H1 (cell line): ENCODE results near the gene C2CD3. TPM values are rescaled to one million over a fixed set of nuclear protein-coding genes. Genes with fewer than 3 reads are reported as not detected.

Experiments used
- CTCF ChIA-PET: fragments of 300-600 bp; sonication (Branson Sonifier 250); formaldehyde crosslinking; loops from one replicate; lab custom pipeline; 2021; ENCODE audit not compliant: partially characterized antibody; lab: Charles Lee
- POLR2A ChIA-PET: fragments of 300-600 bp; sonication (Branson Sonifier 250); formaldehyde crosslinking; loops from one replicate; lab custom pipeline; 2021; ENCODE audit warnings: inconsistent platforms; ENCODE audit not compliant: partially characterized antibody; lab: Charles Lee
- DNase-seq, 2 experiments: peaks; one replicate each; pipeline versions ENCODE4 v3.0.0 to v3.0.0-alpha.2; 2010 to 2022; ENCODE audit warnings: low spot score in 2 of 2, low read depth in 1 of 2, mixed read lengths in 1 of 2
- FAIRE-seq: peaks from 2 replicates; lab custom pipeline; 2011; peaks lifted over from hg19 to GRCh38; lab: Jason Lieb, UNC
- H2AFZ ChIP-seq: 2 replicates; pipeline ENCODE4 v1.8.1; 2012; ENCODE audit warnings: low read length, inconsistent platforms
- H2AK5ac ChIP-seq: 2 replicates; pipeline ENCODE4 v1.6.1; 2013; ENCODE audit warnings: low read depth, low read length
- H2BK120ac ChIP-seq: replicated peaks from 2 replicates; pipeline ENCODE3; 2013; ENCODE audit warnings: low read depth, low read length, inconsistent platforms
- H2BK12ac ChIP-seq: 2 replicates; pipeline ENCODE4 v1.6.1; 2013; ENCODE audit warnings: low read depth, low read length
- H2BK15ac ChIP-seq: 2 replicates; pipeline ENCODE4 v1.6.1; 2013; ENCODE audit warnings: low read length
- H2BK20ac ChIP-seq: 2 replicates; pipeline ENCODE4 v1.6.1; 2013; ENCODE audit warnings: low read length
- H2BK5ac ChIP-seq: 2 replicates; pipeline ENCODE4 v1.6.1; 2013; ENCODE audit warnings: low read depth, low read length
- H3K14ac ChIP-seq: 2 replicates; pipeline ENCODE4 v1.6.1; 2013; ENCODE audit warnings: inconsistent platforms; ENCODE audit not compliant: insufficient read length
- H3K18ac ChIP-seq: 2 replicates; pipeline ENCODE4 v1.6.1; 2013; ENCODE audit warnings: low read length; ENCODE audit errors: extremely low read depth
- H3K23ac ChIP-seq: 2 replicates; pipeline ENCODE4 v1.6.1; 2013; ENCODE audit warnings: inconsistent platforms; ENCODE audit not compliant: insufficient read length
- H3K23me2 ChIP-seq: 2 replicates; pipeline ENCODE4 v1.6.1; 2013; ENCODE audit warnings: low read depth, low read length
- H3K27ac ChIP-seq: 2 replicates; pipeline ENCODE4 v1.6.1; 2011; ENCODE audit warnings: low read depth, low read length, inconsistent platforms
- H3K27me3 ChIP-seq, 4 experiments: replicated peaks in 1 of 4; 1 replicate in 1 of 4; 2 replicates in 3 of 4; pipeline versions ENCODE4 v1.6.1 to v1.8.1; 2011 to 2013; ENCODE audit warnings: low read length in 3 of 4, mild to moderate bottlenecking in 3 of 4, inconsistent platforms in 2 of 4, mixed read lengths in 2 of 4, moderate library complexity in 1 of 4; ENCODE audit not compliant: control insufficient read depth in 3 of 4, insufficient read depth in 3 of 4; ENCODE audit errors: extremely low read depth in 1 of 4
- H3K36me3 ChIP-seq, 4 experiments: 2 replicates each; pipeline versions ENCODE4 v1.6.1 to v1.8.1; 2011 to 2013; ENCODE audit warnings: mild to moderate bottlenecking in 4 of 4, low read length in 3 of 4, moderate library complexity in 2 of 4, control low read depth in 1 of 4, inconsistent platforms in 1 of 4; ENCODE audit not compliant: insufficient read depth in 4 of 4, control insufficient read depth in 2 of 4
- H3K4ac ChIP-seq: replicated peaks from 2 replicates; pipeline ENCODE3; 2013; ENCODE audit warnings: low read length, low read depth, mixed read lengths, inconsistent platforms; ENCODE audit not compliant: insufficient read length
- H3K4me1 ChIP-seq, 4 experiments: replicated peaks in 1 of 4; 1 replicate in 1 of 4; 2 replicates in 3 of 4; pipeline versions ENCODE4 v1.6.1 to v1.8.1; 2011 to 2013; ENCODE audit warnings: low read length in 3 of 4, inconsistent platforms in 2 of 4, mixed read lengths in 1 of 4; ENCODE audit not compliant: insufficient read depth in 4 of 4, control insufficient read depth in 3 of 4
- H3K4me2 ChIP-seq, 2 experiments: 2 replicates each; pipeline versions ENCODE4 v1.6.1 to v1.8.1; 2011 to 2013; ENCODE audit warnings: low read depth in 2 of 2, low read length in 2 of 2, control low read depth in 1 of 2, inconsistent platforms in 1 of 2, mild to moderate bottlenecking in 1 of 2; ENCODE audit not compliant: insufficient read depth in 1 of 2
- H3K4me3 ChIP-seq, 4 experiments: fragments of 200-600, 300-600 bp in 1 of 4; sonication (generic), shearing (Covaris generic), sonication (Bioruptor Twin) in 1 of 4; 2 replicates each; pipeline versions ENCODE4 v1.5.1 to v1.8.1; 2011 to 2016; ENCODE audit warnings: low read length in 4 of 4, low read depth in 3 of 4, control low read depth in 2 of 4, inconsistent platforms in 2 of 4, mild to moderate bottlenecking in 2 of 4, mixed read lengths in 1 of 4, moderate library complexity in 1 of 4; ENCODE audit not compliant: insufficient read depth in 2 of 4; ENCODE audit errors: extremely low read depth in 1 of 4
- H3K56ac ChIP-seq: replicated peaks from 2 replicates; pipeline ENCODE3; 2013; ENCODE audit warnings: low read depth, mild to moderate bottlenecking, mixed read lengths, low read length, inconsistent platforms; ENCODE audit not compliant: insufficient read length
- H3K79me1 ChIP-seq: 2 replicates; pipeline ENCODE4 v1.6.1; 2013; ENCODE audit warnings: low read depth, low read length, control low read depth
- H3K79me2 ChIP-seq, 2 experiments: 2 replicates each; pipeline versions ENCODE4 v1.6.1 to v1.8.1; 2012 to 2013; ENCODE audit warnings: low read length in 2 of 2, mild to moderate bottlenecking in 2 of 2, inconsistent platforms in 1 of 2; ENCODE audit not compliant: insufficient read depth in 2 of 2, control insufficient read depth in 1 of 2
- H3K9ac ChIP-seq, 4 experiments: replicated peaks in 1 of 4; 1 replicate in 1 of 4; 2 replicates in 3 of 4; pipeline versions ENCODE4 v1.6.1 to v1.8.1; 2011 to 2013; ENCODE audit warnings: low read depth in 3 of 4, low read length in 3 of 4, control low read depth in 2 of 4, mild to moderate bottlenecking in 2 of 4, moderate library complexity in 2 of 4, inconsistent platforms in 1 of 4; ENCODE audit errors: extremely low read depth in 1 of 4
- H3K9me3 ChIP-seq, 2 experiments: 2 replicates each; pipeline versions ENCODE4 v1.6.1 to v1.8.1; 2012 to 2013; ENCODE audit warnings: mild to moderate bottlenecking in 2 of 2, moderate library complexity in 2 of 2, control low read depth in 1 of 2, inconsistent platforms in 1 of 2, low read depth in 1 of 2, low read length in 1 of 2, mixed read lengths in 1 of 2; ENCODE audit not compliant: insufficient read depth in 2 of 2
- H4K20me1 ChIP-seq, 2 experiments: replicated peaks in 1 of 2; 2 replicates each; pipeline versions ENCODE3 to v1.8.1; 2011 to 2013; ENCODE audit warnings: inconsistent platforms in 2 of 2, low read length in 2 of 2, mild to moderate bottlenecking in 1 of 2; ENCODE audit not compliant: insufficient read depth in 2 of 2, control insufficient read depth in 1 of 2
- H4K5ac ChIP-seq: 2 replicates; pipeline ENCODE4 v1.6.1; 2013; ENCODE audit warnings: low read length, low read depth, mixed read lengths, inconsistent platforms; ENCODE audit not compliant: insufficient read length
- H4K8ac ChIP-seq: 2 replicates; pipeline ENCODE4 v1.8.0; 2013; ENCODE audit warnings: mild to moderate bottlenecking, moderate library complexity, low read length, inconsistent platforms; ENCODE audit not compliant: insufficient read depth; ENCODE audit errors: extremely low read depth
- H4K91ac ChIP-seq: replicated peaks from 2 replicates; pipeline ENCODE3; 2013; ENCODE audit warnings: low read length, mixed read lengths, inconsistent platforms; ENCODE audit not compliant: insufficient read length
- JUN ChIP-seq: IDR thresholded peaks from 2 replicates; pipeline ENCODE4 v1.6.1; 2011; ENCODE audit warnings: low read depth, mild to moderate bottlenecking, improper control_type of control experiment, low read length
- PHF8 ChIP-seq: fragments of 200-600 bp; sonication (generic); conservative IDR thresholded peaks from 2 replicates; pipeline ENCODE4 v1.7.1; 2012; ENCODE audit warnings: low read depth, mild to moderate bottlenecking, inconsistent platforms, low read length, moderate library complexity
- polyA plus RNA-seq, 7 experiments: library from polyadenylated mRNA; depleted of rRNA in 3 of 7; stranded (reverse) in 5 of 7; unstranded in 2 of 7; fragments of >200 nt in 5 of 7; fragments of 200-250 nt in 2 of 7; gene quantifications; 1 replicate in 5 of 7; 2 replicates in 1 of 7; 4 replicates in 1 of 7; pipeline versions ENCODE4 v1.2.1 to v1.2.3, GENCODE V29; 2011 to 2013; ENCODE audit warnings: missing spikeins in 2 of 7, mixed read lengths in 2 of 7
- total RNA-seq: library from RNA; stranded (reverse); fragmentation: NEBNext Ultra II Directional; extraction: Animal tissue kit (Norgen Biotek cat#: 25700); gene quantifications from 2 replicates; pipeline ENCODE4 v1.2.1, GENCODE V29; 2021

C2CD3 gene
- total and polyA plus RNA-seq, 2 of the 8 experiments (the other 6 are each of a cell fraction or from before 2014, with no cell fraction given): 11.0 to 29.1 TPM

DNA sequence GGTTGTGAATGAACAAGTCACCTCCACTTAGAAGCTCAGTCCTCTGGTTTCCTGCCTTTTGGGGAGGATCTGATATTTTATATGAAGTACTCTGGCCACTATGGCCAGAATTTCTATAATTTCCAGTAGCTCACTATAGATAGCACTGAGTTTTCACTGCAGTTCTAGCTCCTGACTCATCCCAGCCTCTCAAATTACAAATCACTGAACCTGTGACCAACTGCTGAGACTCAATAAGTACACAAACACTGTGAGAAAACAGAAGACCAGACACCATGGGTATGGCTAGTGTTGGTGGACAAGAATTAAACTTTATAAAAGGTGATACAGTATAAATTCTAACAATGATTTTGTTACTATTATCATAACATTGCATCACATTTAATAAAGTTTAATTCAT lies 114.9 kb downstream of the C2CD3 start:
- TF ChIP-seq JUN (no peak), PHF8 (no peak)
- H3K79me1 ChIP-seq: no peaks in the 10 kb centered on the region
- no peak overlapping the region for H3K56ac ChIP-seq
- H3K23me2 ChIP-seq: no peaks in the 10 kb centered on the region
- ChIA-PET CTCF (no interaction called here), POLR2A (interaction anchor here (1.6 kb wide), 1 partner anchor 76 kb away, joined by 3 read pairs; no protein-coding TSS in a partner anchor)
- no peak overlapping the region for H2BK120ac ChIP-seq
- no peak overlapping the region for H2BK5ac ChIP-seq
- no peak overlapping the region for H3K23ac ChIP-seq
- H3K14ac ChIP-seq: no peak overlapping the region
- no peaks in the 10 kb centered on the region for H4K20me1 ChIP-seq
- no peaks in the 10 kb centered on the region for H3K79me2 ChIP-seq
- no peak overlapping the region for H4K91ac ChIP-seq
- H2BK12ac ChIP-seq: no peak overlapping the region
- no peak overlapping the region for H3K9ac ChIP-seq
- FAIRE-seq (no peak), DNase-seq (no peak)
- no peaks in the 10 kb centered on the region for H3K4me1 ChIP-seq
- H3K9me3 ChIP-seq: no peaks in the 10 kb centered on the region
- no peak overlapping the region for H2BK20ac ChIP-seq
- H2AFZ ChIP-seq: no peak overlapping the region
- H2AK5ac ChIP-seq: no peak overlapping the region
- H3K36me3 ChIP-seq: peaks cover 0 to 3% (median 0%) of the 10 kb centered on the region in 4 experiments; a peak in 1 of 8 replicates
- no peak overlapping the region for H3K4me3 ChIP-seq
- H3K4ac ChIP-seq: no peak overlapping the region
- H3K27me3 ChIP-seq: no peaks in the 10 kb centered on the region
- no peak overlapping the region; the same call in 1 of the 2 replicates for H3K27ac ChIP-seq
- no peak overlapping the region for H3K4me2 ChIP-seq
- no peak overlapping the region for H2BK15ac ChIP-seq
- H3K18ac ChIP-seq: no peak overlapping the region
- H4K5ac ChIP-seq: no peak overlapping the region
- no peak overlapping the region for H4K8ac ChIP-seq
